Activated T-helper 2 cell treated with anti-CD3 and anti-CD28 coated beads, Interferon-gamma antibody, Interleukin-2, Interleukin-4, amounts not matched to agents 10 μg/mL and 5 μg/mL and 100 μg/mL, durations not matched to agents 14 hours and 24 hours and 36 hours (primary cell): Measurements from ENCODE around the gene OXCT1. TPM values are rescaled to one million over a fixed set of nuclear protein-coding genes. Genes with fewer than 3 reads are reported as not detected.

Source experiments
- DNase-seq: peaks from one replicate; pipeline ENCODE4 v3.0.0; 2021; ENCODE audit warnings: low spot score
- H3K27ac Mint-ChIP-seq: one replicate; pipeline ENCODE4 v1.8.0; 2021; ENCODE audit warnings: mixed read lengths
- H3K27me3 Mint-ChIP-seq: one replicate; pipeline ENCODE4 v1.8.0; 2021; ENCODE audit warnings: low read depth, mixed read lengths
- H3K36me3 Mint-ChIP-seq: one replicate; pipeline ENCODE4 v1.8.0; 2021; ENCODE audit warnings: low read depth, mixed read lengths
- H3K4me1 Mint-ChIP-seq: one replicate; pipeline ENCODE4 v1.8.0; 2021; ENCODE audit warnings: low read depth, mixed read lengths
- H3K4me3 Mint-ChIP-seq: one replicate; pipeline ENCODE4 v1.8.0; 2021; ENCODE audit warnings: low read depth, mild to moderate bottlenecking, moderate library complexity, mixed read lengths
- H3K9me3 Mint-ChIP-seq: one replicate; pipeline ENCODE4 v1.8.0; 2021; ENCODE audit warnings: mixed read lengths
- intact Hi-C: fragments of 100-400 bp; cut with micrococcal nuclease; formaldehyde crosslinking; loops from one replicate; pipeline ENCODE4 v1.15.1; 2023
- total RNA-seq: library from RNA; stranded (reverse); gene quantifications from 2 replicates; pipeline ENCODE4 v1.2.3, GENCODE V29; 2022

OXCT1 gene
- total RNA-seq, 1 donor from 2014 or later, result 123 TPM

DNA sequence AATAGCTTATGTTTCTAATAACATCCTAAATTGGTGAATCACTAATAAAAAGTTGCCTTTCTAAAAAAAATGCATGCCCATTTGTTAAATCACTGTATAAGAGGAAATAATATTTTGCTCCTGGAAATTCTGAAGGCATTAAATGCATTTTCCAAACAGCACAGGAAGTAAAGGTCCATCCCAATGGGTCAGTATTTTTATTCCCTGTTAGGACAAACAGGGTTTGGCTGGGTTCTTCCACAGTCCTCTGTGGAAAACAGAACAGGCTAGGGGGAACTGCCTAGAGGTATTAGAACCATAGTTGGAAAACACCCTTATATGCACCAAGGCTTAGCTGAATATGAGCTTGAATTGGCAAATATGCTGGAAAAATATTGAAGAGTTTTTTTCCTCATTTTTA, 85.2 kb downstream of the OXCT1 start:
- intact Hi-C loops, result no loop called here
- Mint-ChIP-seq H3K36me3 (peaks cover 64% of the 10 kb centered on the region), H3K27me3 (no peaks in the 10 kb centered on the region), H3K4me1 (peaks cover 8% of the 10 kb centered on the region), H3K4me3 (no peak overlapping the region), H3K27ac (no peak overlapping the region), H3K9me3 (no peaks in the 10 kb centered on the region)
- DNase-seq, result no peak

GRCh38 chr5:41778410-41778809, 91.8 kb downstream of the OXCT1 start:
- peaks cover 53% of the 10 kb centered on the region for H3K36me3 Mint-ChIP-seq
- no peak overlapping the region for H3K27ac Mint-ChIP-seq
- no peak for DNase-seq
- intact Hi-C loops, result no loop called here
- H3K4me1 Mint-ChIP-seq, result peaks cover 6% of the 10 kb centered on the region
- H3K4me3 Mint-ChIP-seq, result no peak overlapping the region
- H3K27me3 Mint-ChIP-seq, result no peaks in the 10 kb centered on the region
- no peaks in the 10 kb centered on the region for H3K9me3 Mint-ChIP-seq

- peaks cover 54% of the 10 kb centered on the region for H3K36me3 Mint-ChIP-seq
- no peak overlapping the region for H3K4me3 Mint-ChIP-seq
- H3K4me1 Mint-ChIP-seq, result peaks cover 21% of the 10 kb centered on the region
- H3K27ac Mint-ChIP-seq, result no peak overlapping the region
- H3K27me3 Mint-ChIP-seq, result no peaks in the 10 kb centered on the region
- H3K9me3 Mint-ChIP-seq, result no peaks in the 10 kb centered on the region
- intact Hi-C loops, result no loop called here
- DNase-seq, result no peak
These were observed 93.8 kb downstream of the OXCT1 start for GRCh38 chr5:41776435-41776834.

- DNase-seq, result no peak
- H3K4me3 Mint-ChIP-seq, result no peak overlapping the region
- no peak overlapping the region for H3K27ac Mint-ChIP-seq
- H3K9me3 Mint-ChIP-seq, result no peaks in the 10 kb centered on the region
- no peaks in the 10 kb centered on the region for H3K27me3 Mint-ChIP-seq
- intact Hi-C loops, result no loop called here
- H3K36me3 Mint-ChIP-seq, result peaks cover 50% of the 10 kb centered on the region
- H3K4me1 Mint-ChIP-seq, result peaks cover 24% of the 10 kb centered on the region
These were observed 96.4 kb downstream of the OXCT1 start for GRCh38 chr5:41773799-41774198.

GRCh38 chr5:41772785-41773442, 97.3 kb downstream of the OXCT1 start:
- Mint-ChIP-seq H3K4me1 (peaks cover 28% of the 10 kb centered on the region), H3K4me3 (no peak overlapping the region), H3K36me3 (peaks cover 49% of the 10 kb centered on the region), H3K27ac (peak overlapping the region; percentile 52), H3K9me3 (no peaks in the 10 kb centered on the region), H3K27me3 (no peaks in the 10 kb centered on the region)
- intact Hi-C loops, result no loop called here
- DNase-seq, result no peak

- H3K27ac Mint-ChIP-seq, result peak overlapping the region; percentile 24
- peaks cover 28% of the 10 kb centered on the region for H3K4me1 Mint-ChIP-seq
- peaks cover 52% of the 10 kb centered on the region for H3K36me3 Mint-ChIP-seq
- no peak for DNase-seq
- no peaks in the 10 kb centered on the region for H3K9me3 Mint-ChIP-seq
- H3K27me3 Mint-ChIP-seq, result no peaks in the 10 kb centered on the region
- intact Hi-C loops, result no loop called here
- no peak overlapping the region for H3K4me3 Mint-ChIP-seq
These were observed 98.2 kb downstream of the OXCT1 start for GRCh38 chr5:41772056-41772455.

GRCh38 chr5:41770799-41771198, 99.4 kb downstream of the OXCT1 start:
- DNase-seq, result no peak
- Mint-ChIP-seq H3K4me3 (no peak overlapping the region), H3K4me1 (peaks cover 28% of the 10 kb centered on the region), H3K36me3 (peaks cover 52% of the 10 kb centered on the region), H3K9me3 (no peaks in the 10 kb centered on the region), H3K27me3 (no peaks in the 10 kb centered on the region), H3K27ac (no peak overlapping the region)
- intact Hi-C loops, result no loop called here

DNA sequence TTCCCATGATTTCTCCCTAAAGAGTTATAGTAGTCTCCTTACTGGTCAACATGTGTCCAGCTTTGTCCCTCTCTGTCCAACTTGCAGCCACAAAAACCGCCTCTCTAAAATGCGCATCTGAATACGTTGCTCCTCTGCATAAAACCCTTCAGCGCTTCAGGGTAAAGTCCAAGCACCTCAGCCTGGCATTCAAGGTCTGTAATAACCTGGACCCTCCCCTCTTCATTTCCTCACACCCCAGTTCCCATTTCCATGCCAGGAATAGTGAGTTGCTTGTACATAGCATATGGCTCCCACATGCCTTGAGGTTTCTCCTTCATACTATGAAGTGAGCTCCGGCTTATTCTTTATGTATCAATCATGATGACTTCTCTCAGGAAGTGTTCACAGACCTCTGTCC, 101.5 kb downstream of the OXCT1 start:
- H3K27ac Mint-ChIP-seq, result no peak overlapping the region
- H3K27me3 Mint-ChIP-seq, result no peaks in the 10 kb centered on the region
- intact Hi-C loops, result no loop called here
- no peaks in the 10 kb centered on the region for H3K9me3 Mint-ChIP-seq
- peaks cover 33% of the 10 kb centered on the region for H3K4me1 Mint-ChIP-seq
- peaks cover 56% of the 10 kb centered on the region for H3K36me3 Mint-ChIP-seq
- H3K4me3 Mint-ChIP-seq, result no peak overlapping the region
- no peak for DNase-seq

DNA sequence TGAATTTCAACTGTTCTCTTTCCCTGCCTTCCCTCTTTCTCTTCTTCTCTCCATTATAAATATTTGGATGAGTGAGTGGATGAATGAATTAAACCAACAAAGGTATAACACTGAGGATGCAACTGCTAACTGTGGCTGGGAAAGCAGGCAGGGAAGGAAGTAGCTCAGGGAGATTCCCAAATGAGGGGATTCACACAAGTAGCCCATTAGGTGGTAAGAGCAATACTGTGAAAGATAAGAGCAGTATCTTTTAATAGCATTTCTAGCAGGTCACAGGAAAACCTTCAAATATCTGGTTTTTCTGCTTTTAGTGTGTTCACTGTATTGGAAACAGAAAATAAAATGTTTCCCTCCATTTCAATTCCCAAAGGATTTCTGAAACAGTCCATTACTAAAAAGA, 105.6 kb downstream of the OXCT1 start:
- Mint-ChIP-seq H3K27me3 (no peaks in the 10 kb centered on the region), H3K9me3 (no peaks in the 10 kb centered on the region), H3K36me3 (peaks cover 68% of the 10 kb centered on the region), H3K4me3 (no peak overlapping the region), H3K4me1 (peaks cover 23% of the 10 kb centered on the region), H3K27ac (peak overlapping the region; percentile 24)
- no peak for DNase-seq
- intact Hi-C loops, result no loop called here

DNA sequence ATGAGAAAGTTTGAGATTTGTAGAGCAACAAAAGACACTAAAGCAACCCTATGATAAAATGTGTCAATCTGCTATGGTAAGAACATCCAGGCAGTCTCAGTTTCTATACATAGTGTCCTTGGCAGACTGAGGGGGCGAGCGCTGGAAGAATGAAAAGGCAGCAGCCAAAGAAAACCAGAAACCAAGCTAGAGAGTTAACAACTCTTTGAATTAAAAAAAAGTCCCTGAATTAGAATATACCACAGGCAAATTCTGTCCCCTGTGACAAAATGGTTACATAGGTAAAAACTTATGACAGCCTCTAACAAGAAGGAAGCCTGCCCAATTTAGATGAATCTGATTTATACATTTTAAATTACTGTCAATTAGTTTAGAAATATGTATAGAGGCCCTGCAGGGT, 106.7 kb downstream of the OXCT1 start:
- DNase-seq, result no peak
- H3K36me3 Mint-ChIP-seq, result peaks cover 69% of the 10 kb centered on the region
- H3K9me3 Mint-ChIP-seq, result no peaks in the 10 kb centered on the region
- H3K27ac Mint-ChIP-seq, result no peak overlapping the region
- intact Hi-C loops, result no loop called here
- no peaks in the 10 kb centered on the region for H3K27me3 Mint-ChIP-seq
- no peak overlapping the region for H3K4me3 Mint-ChIP-seq
- peaks cover 21% of the 10 kb centered on the region for H3K4me1 Mint-ChIP-seq

GRCh38 chr5:41763081-41763480, 107.1 kb downstream of the OXCT1 start:
- Mint-ChIP-seq H3K27me3 (no peaks in the 10 kb centered on the region), H3K4me1 (peaks cover 18% of the 10 kb centered on the region), H3K4me3 (no peak overlapping the region), H3K27ac (no peak overlapping the region), H3K36me3 (peaks cover 71% of the 10 kb centered on the region), H3K9me3 (no peaks in the 10 kb centered on the region)
- intact Hi-C loops, result no loop called here
- no peak for DNase-seq

GRCh38 chr5:41762426-41762825, 107.8 kb downstream of the OXCT1 start:
- DNase-seq, result no peak
- H3K4me3 Mint-ChIP-seq, result no peak overlapping the region
- peaks cover 74% of the 10 kb centered on the region for H3K36me3 Mint-ChIP-seq
- intact Hi-C loops, result no loop called here
- H3K27ac Mint-ChIP-seq, result no peak overlapping the region
- H3K27me3 Mint-ChIP-seq, result no peaks in the 10 kb centered on the region
- peaks cover 18% of the 10 kb centered on the region for H3K4me1 Mint-ChIP-seq
- no peaks in the 10 kb centered on the region for H3K9me3 Mint-ChIP-seq

DNA sequence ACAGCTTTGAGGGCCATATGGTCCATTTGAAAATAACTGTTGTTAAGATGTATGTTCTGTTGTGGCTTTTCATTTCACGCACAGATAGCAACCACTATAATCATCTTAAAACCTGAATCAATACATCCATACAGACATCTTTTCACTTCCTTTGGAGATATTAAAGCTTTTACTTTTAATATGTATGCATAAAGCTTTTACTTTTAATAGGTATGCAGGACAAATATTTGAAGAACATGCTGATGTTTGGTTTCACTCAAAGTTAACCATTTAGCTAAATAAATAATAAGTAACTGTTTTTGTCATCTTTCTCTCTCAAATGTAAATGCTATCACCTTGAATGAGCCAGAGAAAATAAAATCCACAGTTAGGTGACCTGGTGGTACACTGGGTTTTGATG, 108.6 kb downstream of the OXCT1 start:
- Mint-ChIP-seq H3K4me3 (no peak overlapping the region), H3K27ac (no peak overlapping the region), H3K27me3 (no peaks in the 10 kb centered on the region), H3K4me1 (peaks cover 20% of the 10 kb centered on the region), H3K36me3 (peaks cover 78% of the 10 kb centered on the region), H3K9me3 (no peaks in the 10 kb centered on the region)
- intact Hi-C loops, result no loop called here
- no peak for DNase-seq

DNA sequence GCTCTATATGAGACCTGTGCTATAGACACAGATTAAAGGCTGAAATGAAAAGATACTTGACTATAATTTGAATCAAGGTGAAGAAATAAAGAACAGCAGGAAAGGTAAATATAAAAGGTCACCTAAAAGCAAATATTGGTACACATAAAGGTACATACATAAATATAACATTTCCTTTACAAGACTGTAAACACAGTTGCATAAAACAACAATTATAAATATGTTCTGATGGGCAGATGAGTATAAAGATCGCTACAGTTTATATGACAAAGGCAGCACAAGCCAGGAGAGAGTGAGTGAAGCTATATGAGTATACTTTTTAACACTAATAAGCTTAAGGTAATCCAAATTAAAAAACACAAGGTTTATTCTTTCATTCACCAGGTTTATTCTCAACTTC, 114.5 kb downstream of the OXCT1 start:
- Mint-ChIP-seq H3K27me3 (no peaks in the 10 kb centered on the region), H3K36me3 (peaks cover 64% of the 10 kb centered on the region), H3K4me3 (no peak overlapping the region), H3K9me3 (no peaks in the 10 kb centered on the region), H3K27ac (no peak overlapping the region), H3K4me1 (peaks cover 20% of the 10 kb centered on the region)
- intact Hi-C loops, result no loop called here
- DNase-seq, result no peak
